Measurements from ENCODE around the gene RAD18.

Gene RAD18

GRCh38 chr3:8888301-8888915, 74.9 kb downstream of the RAD18 start:
- no peak overlapping the region for H3K27ac ChIP-seq

DNA sequence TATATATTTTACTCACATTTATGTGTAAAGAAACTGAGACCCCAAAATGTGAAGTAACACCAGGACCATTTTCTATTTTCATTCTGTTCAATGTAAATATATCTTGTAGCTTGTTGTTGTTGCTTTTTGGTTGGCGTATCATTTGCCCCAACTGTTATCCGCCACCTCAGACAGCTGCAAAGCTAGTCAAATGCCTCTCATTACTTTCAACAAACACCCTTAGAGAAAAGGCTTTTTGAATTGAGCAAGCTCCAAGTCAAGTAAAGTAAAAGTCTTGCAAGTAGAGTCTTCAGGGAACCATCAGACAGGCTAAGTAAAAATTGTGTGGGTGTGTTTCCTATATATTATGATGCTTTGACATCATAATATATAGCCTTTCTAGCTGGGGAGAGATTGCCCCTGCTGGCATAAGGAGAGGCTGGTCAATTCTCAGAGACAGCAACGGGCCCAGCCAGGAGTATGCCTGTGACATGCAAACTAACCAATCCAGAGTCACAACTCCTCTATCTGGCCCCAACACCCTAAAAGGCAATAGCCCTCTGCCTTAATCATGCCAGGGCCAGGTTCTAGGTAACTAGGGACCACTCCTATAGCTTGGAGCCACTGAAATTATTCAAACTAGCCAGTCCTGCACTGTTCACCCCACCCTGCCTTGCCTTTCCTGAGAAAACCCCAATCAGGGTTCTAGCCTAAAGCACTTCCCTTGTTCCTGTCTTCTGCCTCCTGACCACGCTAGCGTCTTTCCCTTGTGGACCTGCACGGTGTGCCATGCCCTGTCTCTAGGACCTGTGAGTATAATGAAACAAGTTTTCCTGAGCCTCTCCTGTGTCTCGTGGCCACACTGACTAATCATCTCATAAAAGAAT, 75.6 kb downstream of the RAD18 start:
- TF ChIP-seq ZFX (IDR thresholded peaks at IDR 0.05; ENCODE audit: borderline replicate concordance) (no peak), CTCF (IDR thresholded peaks at IDR 0.05) (no peak)
- H3K27ac ChIP-seq: no peak overlapping the region

More at GRCh38 chr3:8888301-8888915, 74.9 kb downstream of the RAD18 start:
- TF ChIP-seq CTCF (IDR thresholded peaks at IDR 0.05) (no peak), ZFX (IDR thresholded peaks at IDR 0.05; ENCODE audit: borderline replicate concordance) (no peak)

DNA sequence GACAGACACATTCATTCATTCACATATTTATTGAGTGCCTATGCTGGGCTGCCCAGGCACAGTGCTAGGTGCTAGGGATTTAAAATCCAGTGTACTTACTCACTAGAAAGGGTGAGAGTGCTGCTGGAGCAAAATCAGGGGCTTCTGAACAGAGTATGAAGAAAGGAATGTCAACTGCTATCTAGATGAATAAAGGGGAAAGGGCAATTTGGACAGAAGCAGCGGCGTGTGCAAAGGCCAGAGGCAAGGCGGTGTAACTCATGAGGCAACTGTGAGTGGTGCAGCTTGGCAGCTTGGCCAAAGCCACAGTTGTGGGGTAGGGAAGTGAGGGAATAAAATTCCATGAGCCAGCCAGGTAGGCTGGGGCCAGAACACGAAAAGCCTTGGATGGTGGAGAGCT, 76.7 kb downstream of the RAD18 start:
- no peak for TF ChIP-seq ZFX (IDR thresholded peaks at IDR 0.05; ENCODE audit: borderline replicate concordance)
- TF ChIP-seq CTCF (IDR thresholded peaks at IDR 0.05): no peak
- no peak overlapping the region for H3K27ac ChIP-seq

DNA sequence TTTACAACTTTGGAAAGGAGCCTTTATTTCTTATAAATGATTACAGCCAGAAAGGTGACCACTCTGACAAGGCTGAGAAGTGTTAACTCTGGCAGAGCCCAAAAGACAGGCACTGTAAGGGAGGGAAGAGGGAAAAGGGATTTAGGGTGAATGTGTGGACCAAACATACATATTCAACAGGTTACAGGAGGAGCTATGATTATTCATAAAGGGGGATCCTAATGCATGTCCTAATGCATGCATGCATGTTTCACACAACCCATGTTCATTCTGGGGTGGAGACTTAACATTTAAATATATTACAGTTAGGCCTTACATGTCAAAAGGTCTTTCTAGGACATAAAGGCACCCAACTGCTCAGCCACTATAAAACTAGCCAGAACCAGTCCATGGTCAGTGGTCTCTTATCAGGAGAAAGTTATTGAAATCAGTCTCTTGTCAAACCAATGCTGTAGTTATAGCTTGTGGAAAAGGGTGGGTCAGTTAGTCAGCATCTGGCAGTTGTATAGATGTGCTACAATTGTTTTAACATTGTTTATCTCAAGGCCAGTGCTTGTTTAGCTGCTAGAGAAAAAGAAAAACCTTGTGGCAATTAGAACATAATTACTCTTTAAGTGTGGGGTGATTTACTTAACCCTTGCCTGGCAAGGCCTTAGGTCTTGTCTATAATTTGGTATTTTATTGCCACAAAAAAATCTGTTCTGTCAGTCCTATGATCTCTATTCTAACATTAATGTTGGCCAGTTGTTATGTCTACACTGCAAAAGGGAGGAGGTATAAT, 77.5 kb downstream of the RAD18 start:
- TF ChIP-seq ZFX (IDR thresholded peaks at IDR 0.05; ENCODE audit: borderline replicate concordance) (no peak), CTCF (IDR thresholded peaks at IDR 0.05) (no peak)
- H3K27ac ChIP-seq: no peak overlapping the region

DNA sequence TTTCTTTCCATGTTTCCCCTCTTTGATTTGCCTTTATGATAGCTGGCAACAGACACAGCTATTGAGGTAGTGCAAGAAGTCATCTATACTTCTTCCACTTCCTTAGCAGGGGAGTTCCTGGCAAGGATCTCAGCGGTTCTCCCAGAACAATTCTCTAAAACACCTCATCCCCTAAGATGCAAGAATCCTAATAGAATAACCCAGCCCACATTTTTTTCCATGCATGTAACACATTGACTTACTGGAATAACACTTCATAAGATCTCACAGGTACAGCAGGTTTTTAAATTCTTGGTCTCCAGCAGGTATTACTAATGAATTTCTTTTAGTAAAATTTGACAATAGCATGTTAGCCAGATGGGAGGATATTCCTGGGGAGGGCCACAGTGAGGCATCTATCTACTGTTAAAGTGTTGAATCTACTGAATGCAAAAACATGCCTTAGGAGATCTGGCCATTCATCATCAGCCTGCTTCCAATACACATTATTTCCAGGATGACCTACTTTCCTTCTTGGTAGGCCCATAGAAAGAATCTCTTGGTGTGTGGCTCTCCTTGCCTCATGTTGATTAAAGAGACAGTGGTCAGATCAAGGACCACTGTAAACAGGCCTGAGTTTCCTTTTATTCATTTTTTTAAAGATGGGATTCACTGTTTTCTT, 78.5 kb downstream of the RAD18 start:
- TF ChIP-seq ZFX (IDR thresholded peaks at IDR 0.05; ENCODE audit: borderline replicate concordance) (no peak), CTCF (IDR thresholded peaks at IDR 0.05) (no peak)
- no peak overlapping the region for H3K27ac ChIP-seq

- TF ChIP-seq CTCF (IDR thresholded peaks at IDR 0.05) (no peak), ZFX (IDR thresholded peaks at IDR 0.05; ENCODE audit: borderline replicate concordance) (no peak)
- H3K27ac ChIP-seq: no peak overlapping the region
Measured at GRCh38 chr3:8882642-8883041, 80.6 kb downstream of the RAD18 start.
